ENCODE data around the gene ZNF692.

Gene ZNF692

GRCh38 chr1:248814351-248814750, 44.5 kb downstream of the ZNF692 start:
- Histone ChIP-seq H3K27ac (ENCODE audit: low read length) (no peak overlapping the region), H3K9me3 (ENCODE audit: insufficient read depth, low read length, severe bottlenecking) (no peaks in the 10 kb centered on the region), H3K79me2 (ENCODE audit: insufficient read depth, low read length) (peaks cover 14% of the 10 kb centered on the region), H4K20me1 (ENCODE audit: insufficient read depth, low read length) (peaks cover 21% of the 10 kb centered on the region; the same call in 1 of the 2 replicates), H3K4me2 (ENCODE audit: insufficient read depth, low read length) (no peak overlapping the region), H3K27me3 (ENCODE audit: insufficient read depth, low read length, poor library complexity) (no peaks in the 10 kb centered on the region), H3K4me3 (ENCODE audit: low read depth in 1 of 2, low read length in 2 of 2) (no peak overlapping the region), H3K9ac (ENCODE audit: low read depth, low read length) (no peak overlapping the region), H3K36me3 (ENCODE audit: insufficient read depth, low read length) (peaks cover 83% of the 10 kb centered on the region), H2AFZ (ENCODE audit: low read depth, low read length) (no peak overlapping the region), H3K4me1 (ENCODE audit: insufficient read depth, low read length) (no peaks in the 10 kb centered on the region)
- TF ChIP-seq EZH2 (IDR thresholded peaks at IDR 0.05; ENCODE audit: borderline replicate concordance, low read depth, low read length, severe bottlenecking) (no peak), CTCF (IDR thresholded peaks at IDR 0.05; ENCODE audit: borderline replicate concordance, extremely low read depth, low read length, poor library complexity, severe bottlenecking) (no peak)
- ATAC-seq (ENCODE audit: insufficient read depth, low read depth) (no peak), DNase-seq (no peak)

GRCh38 chr1:248813546-248813945, 45.3 kb downstream of the ZNF692 start:
- DNase-seq (no peak), ATAC-seq (ENCODE audit: insufficient read depth, low read depth) (no peak)
- no peak overlapping the region for H3K4me3 ChIP-seq (ENCODE audit: low read depth in 1 of 2, low read length in 2 of 2)
- H3K4me2 ChIP-seq (ENCODE audit: insufficient read depth, low read length): no peak overlapping the region
- no peak for TF ChIP-seq CTCF (IDR thresholded peaks at IDR 0.05; ENCODE audit: borderline replicate concordance, extremely low read depth, low read length, poor library complexity, severe bottlenecking)
- TF ChIP-seq EZH2 (IDR thresholded peaks at IDR 0.05; ENCODE audit: borderline replicate concordance, low read depth, low read length, severe bottlenecking): no peak
- H3K36me3 ChIP-seq (ENCODE audit: insufficient read depth, low read length): peaks cover 78% of the 10 kb centered on the region
- H3K27me3 ChIP-seq (ENCODE audit: insufficient read depth, low read length, poor library complexity): no peaks in the 10 kb centered on the region
- no peaks in the 10 kb centered on the region for H3K4me1 ChIP-seq (ENCODE audit: insufficient read depth, low read length)
- H3K9ac ChIP-seq (ENCODE audit: low read depth, low read length): no peak overlapping the region
- no peak overlapping the region for H2AFZ ChIP-seq (ENCODE audit: low read depth, low read length)
- peaks cover 6% of the 10 kb centered on the region for H3K79me2 ChIP-seq (ENCODE audit: insufficient read depth, low read length)
- H3K27ac ChIP-seq (ENCODE audit: low read length): no peak overlapping the region
- H3K9me3 ChIP-seq (ENCODE audit: insufficient read depth, low read length, severe bottlenecking): no peaks in the 10 kb centered on the region
- peaks cover 15% of the 10 kb centered on the region; the same call in 1 of the 2 replicates for H4K20me1 ChIP-seq (ENCODE audit: insufficient read depth, low read length)

GRCh38 chr1:248812736-248813425, 46.0 kb downstream of the ZNF692 start:
- Histone ChIP-seq H3K4me3 (ENCODE audit: low read depth in 1 of 2, low read length in 2 of 2) (no peak overlapping the region), H3K9ac (ENCODE audit: low read depth, low read length) (no peak overlapping the region), H3K27me3 (ENCODE audit: insufficient read depth, low read length, poor library complexity) (no peaks in the 10 kb centered on the region), H3K9me3 (ENCODE audit: insufficient read depth, low read length, severe bottlenecking) (no peaks in the 10 kb centered on the region), H2AFZ (ENCODE audit: low read depth, low read length) (no peak overlapping the region), H3K79me2 (ENCODE audit: insufficient read depth, low read length) (peaks cover 2% of the 10 kb centered on the region; the same call in 1 of the 2 replicates), H3K27ac (ENCODE audit: low read length) (no peak overlapping the region), H3K36me3 (ENCODE audit: insufficient read depth, low read length) (peaks cover 71% of the 10 kb centered on the region), H4K20me1 (ENCODE audit: insufficient read depth, low read length) (peaks cover 12% of the 10 kb centered on the region; the same call in 1 of the 2 replicates), H3K4me1 (ENCODE audit: insufficient read depth, low read length) (no peaks in the 10 kb centered on the region), H3K4me2 (ENCODE audit: insufficient read depth, low read length) (no peak overlapping the region)
- DNase-seq (no peak), ATAC-seq (ENCODE audit: insufficient read depth, low read depth) (no peak)
- no peak for TF ChIP-seq EZH2 (IDR thresholded peaks at IDR 0.05; ENCODE audit: borderline replicate concordance, low read depth, low read length, severe bottlenecking)
- no peak for TF ChIP-seq CTCF (IDR thresholded peaks at IDR 0.05; ENCODE audit: borderline replicate concordance, extremely low read depth, low read length, poor library complexity, severe bottlenecking)
